Measurements from ENCODE around the gene STOML2.

STOML2 gene

DNA sequence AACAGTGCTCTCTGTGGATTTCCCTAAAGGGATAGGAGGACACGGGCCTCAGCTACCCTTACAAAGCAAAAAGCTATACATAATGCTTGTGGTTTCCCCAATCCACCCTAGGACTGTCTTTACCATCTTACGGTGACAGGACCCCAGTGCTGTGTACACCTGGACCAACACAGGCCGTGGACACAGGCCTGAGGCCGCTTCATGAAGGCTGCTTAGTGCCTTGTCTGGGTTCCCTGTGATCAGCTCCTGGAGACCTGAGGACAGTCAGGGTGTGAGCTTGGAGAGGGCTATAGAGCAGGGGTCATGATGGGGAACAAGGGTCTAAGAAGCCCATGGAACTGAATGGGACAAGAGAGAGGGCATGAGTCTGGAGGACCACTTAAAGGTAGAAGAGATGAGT, 26.1 kb downstream of the STOML2 start:
- CTCF ChIA-PET: interaction anchor here (0.8 to 9.2 kb wide), 4 partner anchors 20 to 177 kb away, joined by 3 to 127 read pairs (median 6); partner anchors contain the start of gene PIGO
- DNase-seq (ENCODE audit: low read depth, low spot score): no peak
- POLR2A ChIA-PET: no interaction called here
- no peak overlapping the region for H3K4me3 ChIP-seq (ENCODE audit: low read depth, low read length)
- TF ChIP-seq, protein P1, sequence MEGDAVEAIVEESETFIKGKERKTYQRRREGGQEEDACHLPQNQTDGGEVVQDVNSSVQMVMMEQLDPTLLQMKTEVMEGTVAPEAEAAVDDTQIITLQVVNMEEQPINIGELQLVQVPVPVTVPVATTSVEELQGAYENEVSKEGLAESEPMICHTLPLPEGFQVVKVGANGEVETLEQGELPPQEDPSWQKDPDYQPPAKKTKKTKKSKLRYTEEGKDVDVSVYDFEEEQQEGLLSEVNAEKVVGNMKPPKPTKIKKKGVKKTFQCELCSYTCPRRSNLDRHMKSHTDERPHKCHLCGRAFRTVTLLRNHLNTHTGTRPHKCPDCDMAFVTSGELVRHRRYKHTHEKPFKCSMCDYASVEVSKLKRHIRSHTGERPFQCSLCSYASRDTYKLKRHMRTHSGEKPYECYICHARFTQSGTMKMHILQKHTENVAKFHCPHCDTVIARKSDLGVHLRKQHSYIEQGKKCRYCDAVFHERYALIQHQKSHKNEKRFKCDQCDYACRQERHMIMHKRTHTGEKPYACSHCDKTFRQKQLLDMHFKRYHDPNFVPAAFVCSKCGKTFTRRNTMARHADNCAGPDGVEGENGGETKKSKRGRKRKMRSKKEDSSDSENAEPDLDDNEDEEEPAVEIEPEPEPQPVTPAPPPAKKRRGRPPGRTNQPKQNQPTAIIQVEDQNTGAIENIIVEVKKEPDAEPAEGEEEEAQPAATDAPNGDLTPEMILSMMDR (IDR thresholded peaks at IDR 0.05; ENCODE audit: insufficient read depth, low read length, missing control alignments): no peak

DNA sequence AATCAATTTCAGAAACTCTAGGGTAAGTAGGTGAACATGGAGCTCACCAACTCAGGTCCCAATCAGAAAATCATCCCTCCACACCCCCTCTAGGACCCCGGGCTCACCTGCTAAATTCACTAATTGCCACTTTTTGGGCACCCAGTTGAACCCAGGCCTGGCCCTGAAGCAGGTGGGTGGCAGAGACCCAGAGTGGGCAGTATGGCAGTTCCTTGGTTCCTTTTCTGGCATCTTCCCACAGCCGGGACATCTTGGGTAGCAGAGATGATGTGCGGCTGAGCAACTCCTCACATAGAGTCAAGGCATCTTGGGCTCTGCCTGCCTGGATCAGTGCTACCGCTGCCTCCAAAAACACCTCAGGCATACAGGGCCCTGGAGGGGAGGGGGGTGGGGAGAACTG, 27.6 kb downstream of the STOML2 start:
- no peak for DNase-seq (ENCODE audit: low read depth, low spot score)
- ChIA-PET CTCF (interaction anchor here (9.2 kb wide), 1 partner anchor 22 kb away, joined by 127 read pairs; the partner anchor contains the start of gene PIGO), POLR2A (no interaction called here)
- TF ChIP-seq, protein P1 (IDR thresholded peaks at IDR 0.05; ENCODE audit: insufficient read depth, low read length, missing control alignments): no peak
- H3K4me3 ChIP-seq (ENCODE audit: low read depth, low read length): no peak overlapping the region

DNA sequence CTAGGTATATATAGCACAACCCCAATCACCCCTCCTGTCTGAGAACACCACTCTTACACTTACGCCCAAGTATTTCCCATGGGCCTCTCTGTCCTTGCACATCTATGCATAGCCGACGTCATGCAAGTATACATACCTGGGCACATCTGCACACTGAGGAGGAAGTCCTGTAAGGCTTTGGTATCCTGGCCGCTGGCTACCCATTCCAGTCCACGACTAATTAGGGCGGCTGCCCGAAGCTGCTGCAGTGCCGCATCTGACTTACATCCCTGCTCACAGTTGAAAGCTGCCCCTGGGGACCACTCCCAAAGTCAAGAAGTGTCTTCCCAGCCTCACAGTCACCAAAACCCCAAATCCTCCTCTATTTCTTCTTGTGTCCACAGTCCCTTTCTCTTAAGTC, 28.1 kb downstream of the STOML2 start:
- ChIA-PET CTCF (interaction anchor here (9.2 kb wide), 1 partner anchor 22 kb away, joined by 127 read pairs; the partner anchor contains the start of gene PIGO), POLR2A (no interaction called here)
- TF ChIP-seq, protein P1 (IDR thresholded peaks at IDR 0.05; ENCODE audit: insufficient read depth, low read length, missing control alignments): no peak
- H3K4me3 ChIP-seq (ENCODE audit: low read depth, low read length): no peak overlapping the region
- no peak for DNase-seq (ENCODE audit: low read depth, low spot score)

DNA sequence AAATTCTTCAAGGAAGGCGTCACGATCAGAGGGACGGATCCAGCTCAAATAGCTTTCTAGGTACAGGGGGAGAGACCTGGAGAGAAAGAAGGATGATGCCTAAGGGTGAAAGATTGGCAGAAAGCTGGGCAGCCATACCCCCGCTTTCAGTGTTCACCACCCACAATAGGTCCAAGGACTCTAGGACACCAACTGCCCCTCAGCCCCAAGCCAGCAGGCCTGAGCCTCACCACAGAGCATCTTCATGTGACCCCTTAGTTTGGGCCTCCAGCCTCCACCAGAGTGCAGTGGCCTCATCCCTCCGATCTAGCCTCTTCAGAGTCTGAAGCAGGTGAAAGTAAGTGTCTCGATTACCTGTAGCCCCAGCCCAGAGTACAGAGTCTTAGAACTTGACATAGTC, 28.8 kb downstream of the STOML2 start:
- POLR2A ChIA-PET: no interaction called here
- TF ChIP-seq, protein P1 (IDR thresholded peaks at IDR 0.05; ENCODE audit: insufficient read depth, low read length, missing control alignments): no peak
- CTCF ChIA-PET: interaction anchor here (5.2 kb wide), 1 partner anchor 21 kb away, joined by 33 read pairs; the partner anchor contains the start of gene PIGO
- no peak for DNase-seq (ENCODE audit: low read depth, low spot score)
- no peak overlapping the region for H3K4me3 ChIP-seq (ENCODE audit: low read depth, low read length)

DNA sequence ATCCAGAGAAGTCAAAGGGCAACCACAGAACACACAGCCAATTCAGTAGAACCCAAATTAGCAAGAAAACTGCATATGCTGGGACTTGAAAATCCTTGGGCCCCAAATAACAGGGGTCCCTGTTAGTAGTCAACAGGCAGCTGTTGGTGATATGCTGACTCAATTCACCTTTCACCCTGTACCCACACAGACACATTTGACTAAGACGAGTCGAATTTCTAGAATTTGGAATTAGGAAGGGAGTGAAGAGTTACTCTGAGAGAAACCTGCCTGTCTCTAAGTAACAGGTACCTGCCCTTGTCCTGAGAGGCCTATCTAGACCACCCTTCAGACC, 29.7 kb downstream of the STOML2 start:
- DNase-seq (ENCODE audit: low read depth, low spot score): no peak
- ChIA-PET POLR2A (no interaction called here), CTCF (interaction anchor here (3.0 to 5.2 kb wide), 2 partner anchors 22 to 79 kb away, joined by 10 to 33 read pairs; partner anchors contain the start of gene PIGO)
- no peak overlapping the region for H3K4me3 ChIP-seq (ENCODE audit: low read depth, low read length)
- TF ChIP-seq, protein P1 (IDR thresholded peaks at IDR 0.05; ENCODE audit: insufficient read depth, low read length, missing control alignments): no peak

DNA sequence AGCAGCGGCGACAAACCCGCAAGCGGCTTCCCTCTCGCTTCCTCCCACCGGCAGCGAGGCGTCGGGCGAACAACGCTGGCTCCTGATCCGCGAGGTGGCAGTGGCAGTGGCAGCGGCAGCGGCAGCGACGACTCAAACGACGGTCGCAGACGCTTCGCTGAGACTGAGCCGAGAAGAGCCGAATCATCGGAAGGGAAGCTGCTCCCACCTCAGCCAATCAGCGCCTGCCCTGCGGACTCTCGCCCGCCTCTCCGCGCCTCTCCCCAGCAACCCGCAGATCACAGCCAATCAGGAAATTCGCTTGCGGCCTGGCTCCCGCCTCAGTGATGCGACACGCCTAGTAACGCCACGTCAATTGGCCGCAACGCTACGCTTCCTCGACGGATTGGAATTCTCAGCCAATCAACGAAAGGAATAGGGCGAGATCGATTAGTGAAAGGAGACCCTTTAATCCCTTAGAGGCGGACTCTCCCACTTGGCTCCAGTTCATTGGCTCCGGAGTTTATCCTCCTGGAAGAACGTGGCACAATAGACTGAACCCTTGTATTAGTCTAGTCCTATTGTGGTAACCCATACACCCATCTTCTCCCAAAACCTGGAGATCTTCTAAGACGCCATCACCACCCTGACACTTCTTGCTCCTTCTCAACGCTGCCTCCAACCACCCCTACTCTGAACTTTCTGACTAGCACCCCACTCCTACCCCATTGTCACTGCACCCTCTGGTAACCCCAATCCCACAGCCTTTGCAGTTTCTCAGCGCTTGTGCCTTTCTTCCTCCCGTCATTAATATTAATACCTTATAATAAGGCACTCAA, 30.3 kb downstream of the STOML2 start, which contains the start of gene VCP:
Gene VCP (minus strand): TSS at position 165 of the 818 bp plus-strand sequence. CDS start 272 bp downstream, outside the sequence.
- ChIA-PET CTCF (interaction anchor here (0.7 to 5.2 kb wide), 13 partner anchors 12 to 481 kb away, joined by 3 to 33 read pairs (median 4); partner anchors contain the start of genes DNAJB5 and PIGO), POLR2A (interaction anchor here (0.6 to 2.3 kb wide), 11 partner anchors 10 to 39 kb away, joined by 3 to 11 read pairs (median 4); partner anchors contain the start of genes PIGO and STOML2)
- peak within 1 kb of the TSS; percentile 94 for H3K4me3 ChIP-seq (ENCODE audit: low read depth, low read length)
- TF ChIP-seq, protein P1 (IDR thresholded peaks at IDR 0.05; ENCODE audit: insufficient read depth, low read length, missing control alignments): no peak
- DNase-seq (ENCODE audit: low read depth, low spot score): peak; percentile 96
